NCI-H1105 (cell line): ENCODE results near the gene CTNNA2.

Source experiments
- DNase-seq: peaks from one replicate; lab custom pipeline; 2025; lab: John Stamatoyannopoulos, UW

The CTNNA2 gene

DNA sequence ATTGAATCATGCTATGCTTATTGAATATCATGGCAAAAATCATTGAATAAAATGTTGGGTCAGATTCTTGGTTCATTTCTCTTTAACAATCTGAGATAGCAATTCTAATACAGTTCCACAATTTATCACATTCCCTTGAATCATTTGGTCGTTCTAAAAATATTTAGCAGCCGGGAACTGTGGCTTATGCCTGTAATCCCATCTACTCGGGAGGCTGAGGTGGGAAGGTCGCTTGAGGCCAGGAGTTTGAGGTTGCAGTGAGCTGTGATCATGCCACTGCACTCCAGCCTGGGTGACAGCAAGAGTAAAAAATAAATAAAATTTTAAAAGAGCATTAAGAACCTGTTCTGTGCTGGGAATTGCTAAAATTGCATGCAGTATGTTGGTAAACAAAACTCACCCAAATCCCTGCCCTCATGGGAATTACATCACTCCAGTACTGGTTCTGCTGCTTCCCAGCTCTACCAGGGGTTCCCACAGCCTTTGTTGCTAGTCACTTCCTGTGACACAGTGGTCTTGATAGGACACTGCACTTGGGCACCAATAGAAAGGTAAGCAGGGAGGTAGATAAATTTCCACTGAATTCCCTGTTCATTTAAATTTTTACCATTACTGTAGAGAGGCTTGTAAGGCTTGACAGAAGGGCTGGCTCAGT, 200.4 kb downstream of the CTNNA2 start:
- no peak for DNase-seq

DNA sequence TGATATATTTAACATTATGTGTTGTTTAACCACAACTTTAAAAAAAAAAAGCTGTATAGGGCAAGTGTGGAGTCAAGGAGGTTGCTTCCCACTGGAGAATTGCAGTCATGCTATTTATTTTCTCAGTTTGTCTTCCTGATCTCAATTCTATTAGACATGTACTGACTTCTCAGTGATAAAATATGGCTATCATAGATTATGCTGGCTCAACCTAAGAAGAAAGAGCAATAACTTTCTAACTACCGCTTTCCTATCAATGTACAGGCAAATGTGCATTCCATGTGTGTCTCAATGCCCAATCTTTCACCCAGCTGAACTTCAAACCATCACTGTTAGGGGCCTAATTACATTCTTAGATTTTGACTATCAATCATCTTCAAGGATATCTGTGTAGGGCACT, 201.4 kb downstream of the CTNNA2 start:
- DNase-seq = no peak

GRCh38 chr2:79715338-79715737, 202.5 kb downstream of the CTNNA2 start:
- DNase-seq = no peak

- no peak for DNase-seq
These were observed 203.4 kb downstream of the CTNNA2 start for GRCh38 chr2:79716266-79716665.

DNA sequence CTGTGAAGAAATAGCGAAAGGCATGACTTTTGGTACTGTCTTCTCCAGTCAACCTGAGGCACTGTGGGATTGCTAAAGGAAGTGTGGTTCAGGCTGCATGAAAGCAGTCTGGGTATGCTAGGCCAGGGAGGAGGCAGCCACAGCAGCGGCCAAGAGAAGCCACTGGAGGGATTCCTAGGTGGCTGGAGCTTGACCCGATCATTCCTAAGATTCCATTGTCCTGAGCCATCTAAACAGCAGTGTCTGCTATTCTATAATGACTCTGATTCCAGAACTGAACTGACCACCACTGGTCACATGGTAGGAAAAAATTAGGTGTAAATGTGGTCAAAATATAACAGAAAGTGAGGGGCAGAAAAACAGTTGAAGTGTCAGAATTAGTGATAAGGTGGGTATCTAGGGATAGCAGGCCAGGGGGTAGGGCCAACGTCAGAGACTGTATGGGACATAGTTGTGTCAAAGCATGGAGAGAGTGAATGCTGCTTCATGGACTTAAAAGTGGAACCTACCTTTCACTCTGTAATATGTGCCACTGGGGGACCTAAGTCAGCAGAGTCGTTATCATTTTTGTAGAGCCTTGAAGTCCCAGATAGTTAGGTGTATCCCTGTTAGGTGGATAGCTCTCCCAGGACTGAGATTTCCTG, 204.6 kb downstream of the CTNNA2 start:
- DNase-seq = no peak

DNA sequence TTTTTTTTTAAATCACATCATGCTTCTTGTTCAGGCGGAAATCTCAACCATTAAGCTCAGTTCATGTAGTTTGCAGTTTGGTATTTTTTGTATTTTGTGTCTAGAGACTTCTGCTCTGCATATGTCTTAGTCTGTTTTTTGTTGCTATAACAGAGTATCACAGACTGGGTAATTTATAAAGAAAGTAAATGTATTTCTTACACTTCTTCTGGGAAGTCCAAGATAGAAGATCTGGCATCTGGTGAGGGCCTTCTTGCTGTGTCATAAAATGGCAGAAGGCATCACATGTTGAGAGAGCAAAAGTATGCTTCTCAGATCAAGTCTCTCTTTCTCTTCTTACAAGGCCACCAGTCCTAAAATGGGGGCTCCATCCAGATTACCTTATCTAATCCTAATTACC, 208.2 kb downstream of the CTNNA2 start:
- DNase-seq = no peak

DNA sequence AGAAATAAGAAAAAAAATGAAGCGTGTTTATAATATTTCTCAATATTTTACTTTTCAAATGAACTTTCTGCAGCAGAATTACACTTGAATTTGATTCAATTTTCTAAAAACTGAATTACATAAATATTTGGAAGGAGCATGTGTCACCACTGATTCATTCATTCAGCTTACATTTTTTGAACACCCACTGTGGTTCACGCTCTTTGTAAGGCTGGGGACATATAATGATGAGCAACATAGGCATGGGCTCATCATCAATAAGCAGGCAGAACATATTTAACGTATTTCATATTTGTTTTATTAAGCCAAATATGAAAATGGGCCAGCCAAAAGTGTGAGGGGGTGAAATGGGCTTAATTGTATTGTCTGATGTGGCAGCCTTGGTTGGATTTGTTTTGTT, 209.1 kb downstream of the CTNNA2 start:
- DNase-seq = no peak

GRCh38 chr2:79723830-79724229, 211.0 kb downstream of the CTNNA2 start:
- DNase-seq = no peak

GRCh38 chr2:79729532-79729931, 216.7 kb downstream of the CTNNA2 start:
- DNase-seq = no peak

DNA sequence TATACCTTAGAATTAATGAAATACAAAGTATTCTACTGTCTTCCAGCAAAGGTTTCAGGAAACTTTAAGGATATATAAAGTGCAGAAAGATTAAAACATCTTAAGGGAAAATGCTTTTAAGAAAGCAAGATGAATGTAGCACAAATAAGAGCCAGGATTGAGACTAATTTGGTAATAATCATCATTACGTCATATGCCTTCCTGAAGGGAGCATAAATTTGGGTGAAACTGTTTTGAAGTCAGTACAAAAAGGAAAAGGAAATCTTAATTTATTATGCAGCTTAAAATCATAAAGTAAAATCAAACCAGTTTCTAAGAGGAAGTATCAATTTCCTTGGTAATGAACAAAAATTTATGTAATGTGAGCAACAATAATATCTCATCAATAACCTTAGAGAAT, 221.7 kb downstream of the CTNNA2 start:
- DNase-seq = no peak

- no peak for DNase-seq
These were observed 228.1 kb downstream of the CTNNA2 start for GRCh38 chr2:79740879-79741443.

DNA sequence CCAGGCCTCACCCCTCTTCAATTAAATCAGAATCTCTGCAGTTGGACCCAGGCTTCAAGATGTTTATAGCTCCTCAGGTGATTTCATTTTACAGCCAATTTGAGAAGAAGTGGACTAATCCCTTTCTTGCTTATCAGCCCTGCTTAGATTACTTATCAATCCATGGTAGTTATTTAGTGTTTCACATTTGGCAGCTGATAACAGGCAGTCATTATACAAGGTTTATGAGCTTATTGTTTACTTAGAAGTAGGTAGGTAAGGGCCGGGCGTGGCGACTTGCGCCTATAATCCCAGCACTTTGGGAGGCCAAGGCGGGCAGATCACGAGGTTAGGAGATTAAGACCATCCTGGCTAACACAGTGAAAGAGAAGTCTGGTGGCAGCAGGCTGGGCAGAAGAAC, 237.5 kb downstream of the CTNNA2 start:
- no peak for DNase-seq

DNA sequence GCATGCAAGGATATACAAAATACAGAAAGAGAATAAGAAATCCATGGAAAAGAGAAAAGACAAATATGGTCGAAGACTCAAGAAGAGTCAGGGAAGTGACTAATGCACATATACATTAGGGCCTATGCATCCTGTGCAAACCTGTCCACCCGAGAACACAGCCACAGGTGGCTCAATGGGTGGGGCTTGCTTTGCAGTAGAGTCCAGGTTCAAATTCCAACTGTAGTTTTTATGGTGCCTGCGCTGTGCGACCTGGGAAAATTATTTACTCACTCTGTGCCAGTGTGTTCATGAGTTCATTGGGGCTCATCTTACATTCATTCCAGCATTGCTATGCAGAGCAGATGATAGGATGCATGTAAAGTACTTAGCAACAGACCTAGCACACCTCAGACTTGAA, 244.7 kb downstream of the CTNNA2 start:
- no peak for DNase-seq

- no peak for DNase-seq
These were observed 245.2 kb downstream of the CTNNA2 start for GRCh38 chr2:79758042-79758441.

DNA sequence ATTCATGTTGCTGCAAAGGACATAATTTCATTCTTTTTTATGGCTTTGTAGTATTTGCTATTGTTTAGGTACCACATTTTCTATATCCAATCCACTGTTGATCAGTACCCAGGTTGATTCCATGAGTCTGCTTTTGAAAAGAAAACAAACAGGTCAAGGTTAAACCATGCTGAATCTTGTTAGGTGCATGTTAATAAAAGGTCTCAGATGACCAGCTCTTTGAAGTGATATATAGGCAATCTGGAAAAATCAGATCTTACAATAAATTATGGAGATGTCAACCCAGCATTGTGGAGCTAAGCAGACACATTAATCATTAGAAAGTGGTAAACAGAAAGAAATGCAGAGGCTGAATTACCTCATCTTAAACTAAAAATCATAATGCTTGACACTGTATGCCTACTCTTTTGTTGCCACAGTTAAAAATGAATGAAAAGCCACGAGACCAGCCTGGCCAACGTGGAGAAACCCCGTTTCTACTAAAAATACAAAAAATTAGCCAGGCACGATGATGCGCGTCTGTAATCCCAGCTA, 246.0 kb downstream of the CTNNA2 start:
- DNase-seq = no peak

GRCh38 chr2:79770926-79771325, 258.1 kb downstream of the CTNNA2 start:
- DNase-seq = no peak

- DNase-seq = no peak
These were observed 258.6 kb downstream of the CTNNA2 start for GRCh38 chr2:79771493-79771892.

- no peak for DNase-seq
These were observed 261.2 kb downstream of the CTNNA2 start for GRCh38 chr2:79774016-79774415.

DNA sequence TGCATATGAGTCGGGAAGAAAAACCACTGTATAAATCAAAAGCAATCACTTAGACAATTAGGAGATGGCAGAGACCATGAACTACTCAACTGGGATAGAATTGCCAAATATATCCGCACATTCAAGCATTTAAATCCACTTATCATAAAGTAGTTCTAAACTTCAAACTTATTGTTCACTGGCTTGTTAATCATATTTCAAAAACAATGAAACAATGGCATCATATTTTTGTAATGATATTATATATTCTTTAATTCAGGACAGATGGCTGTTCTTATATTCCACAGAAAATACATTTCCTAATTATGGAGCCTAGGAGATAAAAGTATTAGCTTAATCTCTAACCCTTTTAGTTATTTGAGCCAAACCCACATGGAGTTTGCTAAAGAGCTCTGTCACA, 263.6 kb downstream of the CTNNA2 start:
- DNase-seq = no peak

DNA sequence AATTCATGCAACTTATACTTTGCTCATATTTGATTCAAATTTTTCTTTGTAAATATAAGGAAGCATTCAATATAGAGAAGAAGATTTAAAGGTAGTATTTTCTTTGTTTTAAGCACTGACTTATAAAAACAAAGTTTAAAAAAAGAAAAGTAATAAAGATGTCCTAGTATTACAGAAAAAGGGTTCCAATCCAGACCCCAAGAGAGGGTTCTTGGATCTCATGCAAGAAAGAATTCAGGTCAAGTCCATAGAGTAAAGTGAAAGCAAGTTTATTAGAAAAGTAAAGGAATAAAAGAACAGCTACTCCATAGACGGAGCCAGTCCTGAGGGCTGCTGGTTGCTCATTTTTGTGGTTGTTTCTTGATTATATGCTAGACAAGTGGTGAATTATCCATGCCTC, 267.9 kb downstream of the CTNNA2 start:
- DNase-seq = no peak

GRCh38 chr2:79782576-79783452, 270.0 kb downstream of the CTNNA2 start:
- DNase-seq = no peak

- no peak for DNase-seq
These were observed 276.3 kb downstream of the CTNNA2 start for GRCh38 chr2:79788952-79789651.
